Lung (tissue), 12 donors: ENCODE results near the gene ADRA2B. TPM values are rescaled to one million over a fixed set of nuclear protein-coding genes. Genes with fewer than 3 reads are reported as not detected.

Experiments
- ATAC-seq: fragments of 200-7000 bp; cut with Tn5 transposase; one replicate; pipeline ENCODE4 v1.9.1; 2020; ENCODE audit warnings: moderate number of reproducible peaks; ENCODE audit not compliant: insufficient read depth, low FRiP score
- DNase-seq, 3 donors: peaks; one replicate each; pipeline ENCODE4 v3.0.0-alpha.2; 2013 to 2017
- H3K27ac ChIP-seq, 2 donors: one replicate each; pipeline ENCODE4 v1.5.1; 2013; ENCODE audit warnings: mild to moderate bottlenecking in 2 of 2, moderate library complexity in 2 of 2, control low read depth in 1 of 2, inconsistent platforms in 1 of 2, low read depth in 1 of 2, low read length in 1 of 2
- H3K27me3 ChIP-seq, 3 donors: one replicate each; pipeline ENCODE4 v1.5.1; 2013; ENCODE audit warnings: low read length in 2 of 3; ENCODE audit not compliant: control insufficient read depth in 3 of 3, insufficient read depth in 3 of 3
- H3K36me3 ChIP-seq, 4 donors: one replicate each; pipeline ENCODE4 v1.5.1; 2013; ENCODE audit warnings: low read length in 4 of 4, mild to moderate bottlenecking in 1 of 4, moderate library complexity in 1 of 4; ENCODE audit not compliant: control insufficient read depth in 4 of 4, insufficient read depth in 4 of 4
- H3K4me1 ChIP-seq, 5 donors: one replicate each; pipeline ENCODE4 v1.5.1; 2013; ENCODE audit warnings: low read length in 5 of 5, mild to moderate bottlenecking in 2 of 5, moderate library complexity in 1 of 5; ENCODE audit not compliant: control insufficient read depth in 5 of 5, insufficient read depth in 5 of 5
- H3K4me3 ChIP-seq: one replicate; pipeline ENCODE4 v1.5.1; 2013; ENCODE audit warnings: mild to moderate bottlenecking, control low read depth, moderate library complexity
- H3K9ac ChIP-seq, 2 donors: one replicate each; pipeline ENCODE4 v1.5.1; 2013; ENCODE audit warnings: low read length in 2 of 2, control low read depth in 1 of 2; ENCODE audit not compliant: insufficient read depth in 1 of 2
- H3K9me3 ChIP-seq, 4 donors: one replicate each; pipeline ENCODE4 v1.5.1; 2013; ENCODE audit warnings: low read length in 3 of 4, mild to moderate bottlenecking in 1 of 4, moderate library complexity in 1 of 4; ENCODE audit not compliant: control insufficient read depth in 4 of 4, insufficient read depth in 3 of 4
- CTCF ChIP-seq: IDR thresholded peaks from 2 replicates; pipeline ENCODE4 v1.5.1; 2012; ENCODE audit warnings: mild to moderate bottlenecking; ENCODE audit errors: control extremely low read depth, extremely low read depth
- WGBS, 2 donors: extraction: QIAGEN DNeasy Blood & Tissue Kit; methylation state at CpG; one replicate each; pipeline ENCODE4 v1.1.7; 2013; 5-methylcytosine and 5-hydroxymethylcytosine counted together
- polyA plus RNA-seq, 2 donors: library from polyadenylated mRNA; stranded (reverse); fragments of 200-250 nt; gene quantifications; one replicate each; pipeline ENCODE4 v1.2.1, GENCODE V29; 2013
- total RNA-seq, 2 donors: library from RNA; depleted of rRNA in 1 of 2; stranded (reverse); fragments of >200 nt in 1 of 2; gene quantifications; one replicate each; pipeline ENCODE4 v1.2.1, GENCODE V29; 2014 to 2021
- donor health status: control.
- donor health status: control.
- donor health status: Bipolar disorder and iron deficiency.
- donor health status: healthy.
- donor health status: DM: yes; HTN: yes; CAD: no.

ADRA2B gene
- total and polyA plus RNA-seq, 4 donors: 0.21 to 0.88 (median 0.28) TPM

- no peak for TF ChIP-seq CTCF
- 91% methylated on average over 7 of the region's 7 CpGs for WGBS, 2 donors
- no peak for DNase-seq
These were observed 36.9 kb upstream of the ADRA2B start for GRCh38 chr2:96153291-96153713.

GRCh38 chr2:96152304-96153161 is 36.2 kb upstream of the ADRA2B start:
- Histone ChIP-seq H3K4me1 (peaks cover 0 to 16% (median 4%) of the 10 kb centered on the region in 5 donors), H3K27me3 (peaks cover 0 to 4% (median 0%) of the 10 kb centered on the region in 3 donors), H3K27ac (no peak overlapping the region), H3K9ac (no peak overlapping the region), H3K9me3 (no peaks in the 10 kb centered on the region), H3K4me3 (no peak overlapping the region), H3K36me3 (no peaks in the 10 kb centered on the region)
- DNase-seq (peak; percentile 52 to 71 (median 66)), ATAC-seq (no peak)
- TF ChIP-seq CTCF: no peak
- 78 to 82% methylated on average over 13 of the region's 13 CpGs for whole genome bisulfite sequencing, 2 donors

More at GRCh38 chr2:96153291-96153713, 36.9 kb upstream of the ADRA2B start:
- Histone ChIP-seq H3K4me3 (no peak overlapping the region), H3K9ac (no peak overlapping the region), H3K27me3 (peaks cover 0 to 6% (median 0%) of the 10 kb centered on the region in 3 donors), H3K4me1 (peaks cover 0 to 10% (median 3%) of the 10 kb centered on the region in 5 donors), H3K9me3 (no peaks in the 10 kb centered on the region), H3K36me3 (no peaks in the 10 kb centered on the region), H3K27ac (no peak overlapping the region)
- no peak for ATAC-seq

DNA sequence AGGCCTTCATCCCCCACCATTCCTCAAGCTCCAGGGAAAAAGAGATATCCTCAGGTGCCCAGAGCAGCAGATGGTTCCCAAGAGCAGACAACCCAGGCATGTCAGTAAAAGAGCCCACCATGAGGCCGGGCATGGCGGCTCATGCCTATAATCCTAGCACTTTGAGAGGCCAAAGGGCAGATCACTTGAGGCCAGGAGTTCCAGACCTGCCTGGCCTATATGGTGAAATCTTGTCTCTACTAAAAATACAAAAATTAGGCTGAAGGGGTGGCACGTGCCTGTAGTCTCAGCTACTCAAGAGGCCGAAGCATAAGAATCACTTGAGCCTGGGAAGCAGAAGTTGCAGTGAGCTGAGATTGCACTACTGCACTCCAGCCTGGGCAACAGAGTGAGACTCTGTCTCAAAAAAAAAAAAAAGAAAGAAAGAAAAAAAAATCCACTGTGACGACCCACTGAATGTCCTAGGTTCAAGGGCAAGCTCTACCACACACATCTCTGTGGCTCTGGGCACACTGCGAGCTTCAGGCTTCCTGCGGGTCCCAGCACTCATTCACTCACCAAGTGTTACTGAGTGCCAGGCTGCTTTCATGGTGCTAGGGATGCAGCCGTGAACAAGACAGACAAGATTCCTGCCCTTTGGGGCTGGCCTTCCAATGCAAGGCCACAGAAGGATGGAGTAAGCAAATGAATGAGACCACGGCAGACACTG is 35.4 kb upstream of the ADRA2B start:
- Histone ChIP-seq H3K4me1 (peaks cover 0 to 18% (median 5%) of the 10 kb centered on the region in 5 donors), H3K36me3 (no peaks in the 10 kb centered on the region), H3K9ac (no peak overlapping the region), H3K27ac (no peak overlapping the region), H3K9me3 (no peaks in the 10 kb centered on the region), H3K4me3 (no peak overlapping the region), H3K27me3 (no peaks in the 10 kb centered on the region)
- ATAC-seq (no peak), DNase-seq (no peak)
- TF ChIP-seq CTCF: no peak
- WGBS, 2 donors: 83 to 95% methylated on average over 9 of the region's 9 CpGs
